Upper lobe of right lung (tissue), 1 donor: ENCODE measurements around the gene ACTR3. TPM values are rescaled to one million over a fixed set of nuclear protein-coding genes. Genes with fewer than 3 reads are reported as not detected.
A peak's percentile ranks its signal among the peaks of the same experiment; 100 is the strongest.

Experiments used
- ATAC-seq: fragments of 200-7000 bp; cut with Tn5 transposase; one replicate; pipeline ENCODE4 v1.9.1; 2020; ENCODE audit warnings: mild to moderate bottlenecking, moderate library complexity
- DNase-seq: peaks from one replicate; pipeline ENCODE4 v3.0.0-alpha.2; 2020
- H3K27ac ChIP-seq: fragments of 200-600 bp; one replicate; pipeline ENCODE4 v1.8.0; 2022
- H3K27me3 ChIP-seq: fragments of 200-600 bp; one replicate; pipeline ENCODE4 v1.8.0; 2022; ENCODE audit warnings: mild to moderate bottlenecking
- H3K36me3 ChIP-seq: fragments of 200-600 bp; one replicate; pipeline ENCODE4 v1.8.0; 2022
- H3K4me1 ChIP-seq: fragments of 200-600 bp; one replicate; pipeline ENCODE4 v1.8.0; 2022
- H3K4me3 ChIP-seq: fragments of 200-600 bp; one replicate; pipeline ENCODE4 v1.8.0; 2022; ENCODE audit warnings: mild to moderate bottlenecking
- H3K9me3 ChIP-seq: fragments of 200-600 bp; one replicate; pipeline ENCODE4 v1.8.0; 2022
- CTCF ChIP-seq: fragments of 200-600 bp; IDR thresholded peaks from one replicate; pipeline ENCODE4 v1.8.0; 2022; ENCODE audit warnings: antibody characterized with exemption
- intact Hi-C: fragments of 100-400 bp; cut with DNase I; formaldehyde crosslinking; loops from one replicate; pipeline ENCODE4 v1.11.0; 2022
- total RNA-seq: library from RNA; stranded (reverse); fragmentation: NEBNext Ultra II Directional; extraction: Animal tissue kit (Norgen Biotek cat#: 25700); gene quantifications from one replicate; pipeline ENCODE4 v1.2.1, GENCODE V29; 2021
- donor health status: DM: no; HTN: yes; CAD: no; lungs with severe emphysema.

ACTR3 gene
- total RNA-seq, 1 donor from 2014 or later = 229 TPM

- no peaks in the 10 kb centered on the region for H3K36me3 ChIP-seq
- ATAC-seq (peak; percentile 53), DNase-seq (no peak)
- H3K27me3 ChIP-seq = no peaks in the 10 kb centered on the region
- intact Hi-C loops = no loop called here
- H3K9me3 ChIP-seq = no peaks in the 10 kb centered on the region
- no peak for TF ChIP-seq CTCF
- H3K4me3 ChIP-seq = no peak overlapping the region
- H3K27ac ChIP-seq = no peak overlapping the region
- no peaks in the 10 kb centered on the region for H3K4me1 ChIP-seq
Observed at GRCh38 chr2:113854970-113855740, 34.7 kb upstream of the ACTR3 start.

- H3K4me1 ChIP-seq = no peaks in the 10 kb centered on the region
- no peaks in the 10 kb centered on the region for H3K9me3 ChIP-seq
- intact Hi-C loops = no loop called here
- peak overlapping the region; percentile 21 for H3K27ac ChIP-seq
- no peak overlapping the region for H3K4me3 ChIP-seq
- ATAC-seq = peak; percentile 73
- TF ChIP-seq CTCF = no peak
- no peaks in the 10 kb centered on the region for H3K27me3 ChIP-seq
- DNase-seq = no peak
- H3K36me3 ChIP-seq = no peaks in the 10 kb centered on the region
Observed at GRCh38 chr2:113857464-113857863, 32.4 kb upstream of the ACTR3 start.

GRCh38 chr2:113858764-113859163 is 31.1 kb upstream of the ACTR3 start:
- peak overlapping the region; percentile 21 for H3K27ac ChIP-seq
- no peak overlapping the region for H3K4me3 ChIP-seq
- no peaks in the 10 kb centered on the region for H3K9me3 ChIP-seq
- no peak for ATAC-seq
- H3K27me3 ChIP-seq = no peaks in the 10 kb centered on the region
- no peaks in the 10 kb centered on the region for H3K36me3 ChIP-seq
- TF ChIP-seq CTCF = no peak
- H3K4me1 ChIP-seq = no peaks in the 10 kb centered on the region
- no peak for DNase-seq
- intact Hi-C loops = no loop called here

GRCh38 chr2:113861740-113862139 is 28.1 kb upstream of the ACTR3 start:
- no peak for TF ChIP-seq CTCF
- Histone ChIP-seq H3K4me1 (no peaks in the 10 kb centered on the region), H3K4me3 (no peak overlapping the region), H3K27me3 (no peaks in the 10 kb centered on the region), H3K9me3 (no peaks in the 10 kb centered on the region), H3K27ac (no peak overlapping the region), H3K36me3 (no peaks in the 10 kb centered on the region)
- ATAC-seq = no peak
- no peak for DNase-seq
- intact Hi-C loops = no loop called here

- H3K27ac ChIP-seq = peak overlapping the region; percentile 30
- H3K27me3 ChIP-seq = no peaks in the 10 kb centered on the region
- H3K4me1 ChIP-seq = no peaks in the 10 kb centered on the region
- DNase-seq = no peak
- H3K4me3 ChIP-seq = no peak overlapping the region
- no peak for TF ChIP-seq CTCF
- ATAC-seq = peak; percentile 83
- intact Hi-C loops = no loop called here
- no peaks in the 10 kb centered on the region for H3K36me3 ChIP-seq
- no peaks in the 10 kb centered on the region for H3K9me3 ChIP-seq
Observed at GRCh38 chr2:113863144-113863543, 26.7 kb upstream of the ACTR3 start.

GRCh38 chr2:113867571-113867970 is 22.3 kb upstream of the ACTR3 start:
- Histone ChIP-seq H3K4me3 (no peak overlapping the region), H3K27ac (no peak overlapping the region), H3K27me3 (no peaks in the 10 kb centered on the region), H3K9me3 (no peaks in the 10 kb centered on the region), H3K4me1 (no peaks in the 10 kb centered on the region), H3K36me3 (no peaks in the 10 kb centered on the region)
- TF ChIP-seq CTCF = no peak
- intact Hi-C loops = no loop called here
- ATAC-seq (no peak), DNase-seq (no peak)
